ENCODE data around the gene ELP5.

Gene ELP5

DNA sequence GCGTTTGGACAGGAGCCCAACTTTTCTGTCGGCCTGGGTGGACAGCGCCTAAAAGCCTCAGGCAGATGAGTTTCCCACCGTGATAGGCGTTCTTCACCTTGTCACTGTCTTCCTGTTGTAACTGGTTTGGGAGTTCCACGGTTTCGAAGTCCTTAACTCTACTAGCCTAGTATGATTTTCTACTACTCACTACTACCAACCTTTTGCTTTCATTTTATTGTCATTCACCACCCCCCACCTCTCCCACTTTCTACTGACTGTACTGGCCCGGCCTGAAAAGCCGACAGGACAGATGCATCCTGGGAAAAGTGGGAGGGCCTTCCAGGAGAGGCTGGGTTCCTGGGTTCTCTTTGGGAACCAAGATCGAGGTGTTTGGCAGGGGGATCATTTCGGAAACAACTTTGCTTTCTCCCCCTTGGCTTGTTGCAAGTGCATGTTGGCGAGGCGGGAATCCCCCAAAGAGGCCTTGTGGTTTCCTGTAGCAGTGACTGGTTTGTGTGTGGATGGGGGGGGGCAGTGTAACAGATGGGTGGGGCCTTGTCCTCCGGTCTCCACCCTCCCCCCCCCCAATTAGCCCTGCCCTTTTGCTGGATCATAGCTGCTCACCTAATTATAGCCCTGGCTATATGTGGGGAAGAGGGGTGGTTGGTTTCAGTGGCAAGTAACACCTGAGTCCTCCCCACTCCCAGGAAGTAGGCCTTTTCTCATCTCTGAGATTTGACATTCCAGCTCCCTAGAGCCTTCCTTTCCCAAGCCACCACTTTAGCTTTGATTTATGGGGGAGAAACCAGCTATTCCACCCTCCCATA is 56.8 kb downstream of the ELP5 start:
- DNase-seq (ENCODE audit: low read depth in 1 of 2, low spot score in 1 of 2), result peak; percentile 66 to 79
